ENCODE data around the gene NPBWR2. TPM values are rescaled to one million over a fixed set of nuclear protein-coding genes. Genes with fewer than 3 reads are reported as not detected.

The NPBWR2 gene
- total RNA-seq, 1 experiment from 2014 or later: not detected

- CTCF ChIA-PET: no interaction called here
- Histone ChIP-seq H3K27me3 (ENCODE audit: control insufficient read depth, insufficient read depth, low read length) (no peaks in the 10 kb centered on the region), H3K4me1 (ENCODE audit: control insufficient read depth, insufficient read depth, low read length) (peaks cover 12% of the 10 kb centered on the region), H3K4me3 (ENCODE audit: low read depth in 2 of 2, low read length in 2 of 2) (no peak overlapping the region), H3K36me3 (ENCODE audit: control insufficient read depth, insufficient read depth, low read length) (no peaks in the 10 kb centered on the region), H3K27ac (ENCODE audit: low read length) (no peak overlapping the region), H3K9me3 (ENCODE audit: control insufficient read depth, insufficient read depth, low read depth, low read length) (no peaks in the 10 kb centered on the region)
- ATAC-seq (no peak), DNase-seq (ENCODE audit: low read depth, low spot score) (no peak)
- POLR2A ChIA-PET: no interaction called here
- in situ Hi-C loops (cut with HindIII; ENCODE audit: low pct_unique_long_range_greater_than_20kb, low sequenced_read_pairs) (no loop called here), intact Hi-C loops (cut with micrococcal nuclease; ENCODE audit: unreplicated experiment) (no loop called here)
- BruUV-seq (replicated peaks): no TSS peak
- TF ChIP-seq CTCF (IDR thresholded peaks at IDR 0.05) (no peak), SIN3A (IDR thresholded peaks at IDR 0.05; ENCODE audit: borderline replicate concordance, insufficient read depth, low read depth, low read length) (no peak), TCF7L2 (IDR thresholded peaks at IDR 0.05; ENCODE audit: low read depth, low read length) (no peak), POLR2AphosphoS5 (IDR thresholded peaks at IDR 0.05; ENCODE audit: low read depth, low read length) (no peak)
These were observed 33.1 kb downstream of the NPBWR2 start for GRCh38 chr20:64074184-64074789.

GRCh38 chr20:64073476-64074183 lies 33.7 kb downstream of the NPBWR2 start:
- H3K36me3 ChIP-seq (ENCODE audit: control insufficient read depth, insufficient read depth, low read length): no peaks in the 10 kb centered on the region
- no peak for TF ChIP-seq POLR2AphosphoS5 (IDR thresholded peaks at IDR 0.05; ENCODE audit: low read depth, low read length)
- no peak for TF ChIP-seq REST (IDR thresholded peaks at IDR 0.05; ENCODE audit: insufficient read depth in 1 of 2, low read depth in 2 of 2, low read length in 1 of 2)
- no peak for TF ChIP-seq SIN3A (IDR thresholded peaks at IDR 0.05; ENCODE audit: borderline replicate concordance, insufficient read depth, low read depth, low read length)
- TF ChIP-seq CTCF (IDR thresholded peaks at IDR 0.05): no peak
- TF ChIP-seq TCF7L2 (IDR thresholded peaks at IDR 0.05; ENCODE audit: low read depth, low read length): no peak
- intact Hi-C loops (cut with micrococcal nuclease; ENCODE audit: unreplicated experiment) (no loop called here), in situ Hi-C loops (cut with HindIII; ENCODE audit: low pct_unique_long_range_greater_than_20kb, low sequenced_read_pairs) (no loop called here)
- no peak overlapping the region for H3K4me3 ChIP-seq (ENCODE audit: low read depth in 2 of 2, low read length in 2 of 2)
- H3K4me1 ChIP-seq (ENCODE audit: control insufficient read depth, insufficient read depth, low read length): peaks cover 9% of the 10 kb centered on the region
- ChIA-PET POLR2A (no interaction called here), CTCF (no interaction called here)
- H3K27me3 ChIP-seq (ENCODE audit: control insufficient read depth, insufficient read depth, low read length): no peaks in the 10 kb centered on the region
- no peak for DNase-seq (ENCODE audit: low read depth, low spot score)
- H3K27ac ChIP-seq (ENCODE audit: low read length): no peak overlapping the region
- H3K9me3 ChIP-seq (ENCODE audit: control insufficient read depth, insufficient read depth, low read depth, low read length): no peaks in the 10 kb centered on the region
- no TSS peak for BruUV-seq (replicated peaks)
- ATAC-seq: no peak
